SK-N-SH treated with all-trans-retinoic acid at 6 μM for 48 hours (cell line): ENCODE measurements around the gene RAB7A.

Experiments
- ARNTL ChIP-seq: fragments of 450-650 bp; formaldehyde crosslinking; IDR thresholded peaks from 2 replicates; pipeline ENCODE4 v1.5.0; 2020; ENCODE audit warnings: low read depth, mild to moderate bottlenecking, moderate library complexity, borderline replicate concordance
- OSR1 ChIP-seq: fragments of 250-450 bp; sonication (Bioruptor Pico); IDR thresholded peaks from 2 replicates; pipeline ENCODE4 v1.8.0; 2022; ENCODE audit warnings: moderate library complexity, mild to moderate bottlenecking, inconsistent platforms
- SNAI2 ChIP-seq: fragments of 250-450 bp; sonication (Bioruptor Pico); IDR thresholded peaks from 2 replicates; pipeline ENCODE4 v1.5.0; 2020; ENCODE audit warnings: mild to moderate bottlenecking, moderate library complexity
- ZC3H10 ChIP-seq: fragments of 250-450 bp; sonication (Bioruptor Pico); IDR thresholded peaks from 2 replicates; pipeline ENCODE4 v1.5.1; 2021; ENCODE audit warnings: mild to moderate bottlenecking, moderate library complexity
- ZFP3 ChIP-seq: fragments of 250-450 bp; sonication (Bioruptor Pico); IDR thresholded peaks from 2 replicates; pipeline ENCODE4 v1.5.0; 2020; ENCODE audit warnings: mild to moderate bottlenecking, moderate library complexity
- ZFP30 ChIP-seq: fragments of 450-650 bp; formaldehyde crosslinking; IDR thresholded peaks from 2 replicates; pipeline ENCODE4 v1.5.0; 2022; ENCODE audit warnings: mild to moderate bottlenecking, moderate library complexity
- ZNF565 ChIP-seq: fragments of 450-650 bp; formaldehyde crosslinking; conservative IDR thresholded peaks from 2 replicates; pipeline ENCODE4 v1.5.0; 2020; ENCODE audit warnings: low read depth, mild to moderate bottlenecking, moderate library complexity
- TF ChIP-seq, protein P1 (sequence below): fragments of 250-450 bp; sonication (Bioruptor Pico); IDR thresholded peaks from 2 replicates; pipeline ENCODE4 v1.8.0; 2020; ENCODE audit warnings: mild to moderate bottlenecking, moderate library complexity, borderline replicate concordance
- TF ChIP-seq, protein P2 (sequence below): fragments of 250-450 bp; sonication (Bioruptor Pico); IDR thresholded peaks from 2 replicates; pipeline ENCODE4 v1.5.1; 2021; ENCODE audit warnings: mild to moderate bottlenecking, moderate library complexity

DNA sequence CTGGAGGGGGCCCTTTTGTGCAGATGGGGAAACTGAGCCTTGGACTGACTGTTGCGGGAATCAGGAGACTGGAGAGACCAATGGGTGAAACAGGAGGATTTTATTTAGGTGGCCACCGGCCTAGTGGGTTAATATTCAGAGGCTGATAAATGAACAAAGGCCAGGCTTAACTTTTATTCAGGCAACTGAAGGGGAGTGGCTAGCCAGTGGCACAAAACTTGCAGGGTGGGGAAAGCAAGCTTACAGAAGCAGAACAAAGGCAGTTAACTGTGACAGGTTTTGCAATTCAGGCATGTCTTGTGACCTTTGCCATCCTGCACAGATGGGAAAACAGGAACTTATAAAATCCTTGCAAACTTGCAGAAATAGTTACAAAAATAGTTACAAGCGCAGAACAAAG lies 128.5 kb downstream of the RAB7A start:
- TF ChIP-seq OSR1, result no peak
- TF ChIP-seq ZC3H10 (CRISPR knock-in tag), result no peak
- no peak for TF ChIP-seq ZFP3 (CRISPR knock-in tag)
- TF ChIP-seq, protein P1, sequence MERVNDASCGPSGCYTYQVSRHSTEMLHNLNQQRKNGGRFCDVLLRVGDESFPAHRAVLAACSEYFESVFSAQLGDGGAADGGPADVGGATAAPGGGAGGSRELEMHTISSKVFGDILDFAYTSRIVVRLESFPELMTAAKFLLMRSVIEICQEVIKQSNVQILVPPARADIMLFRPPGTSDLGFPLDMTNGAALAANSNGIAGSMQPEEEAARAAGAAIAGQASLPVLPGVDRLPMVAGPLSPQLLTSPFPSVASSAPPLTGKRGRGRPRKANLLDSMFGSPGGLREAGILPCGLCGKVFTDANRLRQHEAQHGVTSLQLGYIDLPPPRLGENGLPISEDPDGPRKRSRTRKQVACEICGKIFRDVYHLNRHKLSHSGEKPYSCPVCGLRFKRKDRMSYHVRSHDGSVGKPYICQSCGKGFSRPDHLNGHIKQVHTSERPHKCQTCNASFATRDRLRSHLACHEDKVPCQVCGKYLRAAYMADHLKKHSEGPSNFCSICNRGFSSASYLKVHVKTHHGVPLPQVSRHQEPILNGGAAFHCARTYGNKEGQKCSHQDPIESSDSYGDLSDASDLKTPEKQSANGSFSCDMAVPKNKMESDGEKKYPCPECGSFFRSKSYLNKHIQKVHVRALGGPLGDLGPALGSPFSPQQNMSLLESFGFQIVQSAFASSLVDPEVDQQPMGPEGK (CRISPR knock-in tag), result no peak
- no peak for TF ChIP-seq SNAI2 (CRISPR knock-in tag)
- no peak for TF ChIP-seq ARNTL (CRISPR knock-in tag)
- TF ChIP-seq ZNF565 (CRISPR knock-in tag), result no peak
- no peak for TF ChIP-seq ZFP30 (CRISPR knock-in tag)
- TF ChIP-seq, protein P2, sequence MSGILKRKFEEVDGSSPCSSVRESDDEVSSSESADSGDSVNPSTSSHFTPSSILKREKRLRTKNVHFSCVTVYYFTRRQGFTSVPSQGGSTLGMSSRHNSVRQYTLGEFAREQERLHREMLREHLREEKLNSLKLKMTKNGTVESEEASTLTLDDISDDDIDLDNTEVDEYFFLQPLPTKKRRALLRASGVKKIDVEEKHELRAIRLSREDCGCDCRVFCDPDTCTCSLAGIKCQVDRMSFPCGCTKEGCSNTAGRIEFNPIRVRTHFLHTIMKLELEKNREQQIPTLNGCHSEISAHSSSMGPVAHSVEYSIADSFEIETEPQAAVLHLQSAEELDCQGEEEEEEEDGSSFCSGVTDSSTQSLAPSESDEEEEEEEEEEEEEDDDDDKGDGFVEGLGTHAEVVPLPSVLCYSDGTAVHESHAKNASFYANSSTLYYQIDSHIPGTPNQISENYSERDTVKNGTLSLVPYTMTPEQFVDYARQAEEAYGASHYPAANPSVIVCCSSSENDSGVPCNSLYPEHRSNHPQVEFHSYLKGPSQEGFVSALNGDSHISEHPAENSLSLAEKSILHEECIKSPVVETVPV (CRISPR knock-in tag), result no peak
